Adrenal gland (tissue), 5 donors: ENCODE data around the gene RXFP3.

Experiments used
- POLR2A ChIP-seq, 2 donors: fragments of 450-650 bp; IDR thresholded peaks; one replicate each; pipeline ENCODE4 v1.6.1; 2017; ENCODE audit warnings: antibody characterized with exemption in 2 of 2, mild to moderate bottlenecking in 2 of 2, moderate library complexity in 1 of 2
- TF ChIP-seq, protein P1 (sequence below), 6 experiments: fragments of 450-650 bp in 4 of 6; fragments of 200-600 bp in 2 of 6; sonication (generic) in 1 of 6; IDR thresholded peaks; 1 replicate in 5 of 6; 2 replicates in 1 of 6; pipeline versions ENCODE4 v1.5.1 to v1.8.0; 2016 to 2021; ENCODE audit warnings: antibody characterized with exemption in 6 of 6, mild to moderate bottlenecking in 2 of 6, moderate library complexity in 1 of 6
- donor health status: DM: no; HTN: no; CAD: no.

DNA sequence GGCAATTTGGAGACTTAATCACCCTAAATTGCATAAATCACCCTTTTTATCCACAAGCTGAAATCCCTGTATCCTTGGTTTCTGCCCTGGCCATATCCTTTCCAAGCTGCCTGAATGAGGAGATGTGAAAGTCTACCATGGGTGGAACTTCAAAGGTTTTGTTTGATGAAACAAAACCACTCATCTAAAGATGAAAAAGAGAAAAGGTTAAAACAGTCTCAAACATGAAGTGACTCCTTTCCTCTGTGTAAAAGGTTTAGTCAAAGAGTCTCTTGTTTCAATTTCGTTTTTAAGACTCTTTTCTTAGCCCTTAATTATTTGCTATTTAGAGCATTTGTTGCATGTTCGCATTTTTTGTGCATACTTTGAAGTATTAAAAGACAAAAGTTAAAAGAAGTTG lies 37.1 kb downstream of the RXFP3 start:
- TF ChIP-seq, protein P1, sequence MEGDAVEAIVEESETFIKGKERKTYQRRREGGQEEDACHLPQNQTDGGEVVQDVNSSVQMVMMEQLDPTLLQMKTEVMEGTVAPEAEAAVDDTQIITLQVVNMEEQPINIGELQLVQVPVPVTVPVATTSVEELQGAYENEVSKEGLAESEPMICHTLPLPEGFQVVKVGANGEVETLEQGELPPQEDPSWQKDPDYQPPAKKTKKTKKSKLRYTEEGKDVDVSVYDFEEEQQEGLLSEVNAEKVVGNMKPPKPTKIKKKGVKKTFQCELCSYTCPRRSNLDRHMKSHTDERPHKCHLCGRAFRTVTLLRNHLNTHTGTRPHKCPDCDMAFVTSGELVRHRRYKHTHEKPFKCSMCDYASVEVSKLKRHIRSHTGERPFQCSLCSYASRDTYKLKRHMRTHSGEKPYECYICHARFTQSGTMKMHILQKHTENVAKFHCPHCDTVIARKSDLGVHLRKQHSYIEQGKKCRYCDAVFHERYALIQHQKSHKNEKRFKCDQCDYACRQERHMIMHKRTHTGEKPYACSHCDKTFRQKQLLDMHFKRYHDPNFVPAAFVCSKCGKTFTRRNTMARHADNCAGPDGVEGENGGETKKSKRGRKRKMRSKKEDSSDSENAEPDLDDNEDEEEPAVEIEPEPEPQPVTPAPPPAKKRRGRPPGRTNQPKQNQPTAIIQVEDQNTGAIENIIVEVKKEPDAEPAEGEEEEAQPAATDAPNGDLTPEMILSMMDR (IDR thresholded peaks at IDR 0.05), result no peak
- TF ChIP-seq POLR2A (IDR thresholded peaks at IDR 0.05), result no peak
